ENCODE measurements around the gene NADK2.

DNA sequence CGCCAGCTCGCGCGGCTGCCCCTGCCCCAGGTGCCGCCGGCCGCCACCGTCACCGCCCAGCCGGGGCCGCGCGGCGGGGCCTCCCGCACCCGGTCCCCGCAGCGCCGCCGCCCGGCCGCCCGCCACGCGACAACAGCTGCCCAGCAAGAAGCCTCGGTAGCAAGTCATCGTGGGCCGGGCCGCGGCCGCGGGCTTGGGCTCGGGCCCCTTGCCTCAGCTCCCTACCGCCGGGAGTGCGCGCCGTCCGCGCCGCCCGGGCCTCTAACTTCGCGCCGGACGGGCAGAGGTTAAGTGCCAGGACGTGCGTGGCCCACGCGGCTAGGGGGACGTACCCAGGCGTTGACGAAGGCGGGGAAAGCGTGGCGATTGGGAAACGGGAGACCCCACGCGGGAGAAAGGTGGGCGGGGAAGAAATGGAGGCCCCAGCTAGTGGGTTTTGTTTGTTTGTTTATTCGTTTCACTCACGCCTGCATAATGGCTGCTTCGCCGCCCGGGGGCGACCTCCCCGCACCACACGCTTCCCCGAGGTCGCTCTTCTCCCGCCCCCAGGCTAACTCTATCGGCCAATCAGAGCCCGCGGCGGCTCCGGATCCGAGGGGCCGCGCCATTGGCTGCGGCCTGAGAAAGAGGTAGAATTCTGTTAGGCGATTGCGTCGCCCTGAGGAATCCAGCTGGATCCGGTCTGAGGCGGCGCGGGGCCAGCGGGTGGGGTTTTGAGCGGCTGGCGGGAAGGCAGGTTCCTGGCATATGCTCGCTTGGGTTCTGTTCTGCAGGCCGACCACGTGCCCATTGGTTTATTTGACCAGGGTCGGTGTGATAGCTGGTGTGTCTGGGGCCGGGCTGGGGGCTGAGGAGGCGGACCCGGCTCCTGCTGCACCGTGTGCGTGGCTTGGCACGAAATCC lies at the start of gene NADK2:
- TF ChIP-seq, protein P1, sequence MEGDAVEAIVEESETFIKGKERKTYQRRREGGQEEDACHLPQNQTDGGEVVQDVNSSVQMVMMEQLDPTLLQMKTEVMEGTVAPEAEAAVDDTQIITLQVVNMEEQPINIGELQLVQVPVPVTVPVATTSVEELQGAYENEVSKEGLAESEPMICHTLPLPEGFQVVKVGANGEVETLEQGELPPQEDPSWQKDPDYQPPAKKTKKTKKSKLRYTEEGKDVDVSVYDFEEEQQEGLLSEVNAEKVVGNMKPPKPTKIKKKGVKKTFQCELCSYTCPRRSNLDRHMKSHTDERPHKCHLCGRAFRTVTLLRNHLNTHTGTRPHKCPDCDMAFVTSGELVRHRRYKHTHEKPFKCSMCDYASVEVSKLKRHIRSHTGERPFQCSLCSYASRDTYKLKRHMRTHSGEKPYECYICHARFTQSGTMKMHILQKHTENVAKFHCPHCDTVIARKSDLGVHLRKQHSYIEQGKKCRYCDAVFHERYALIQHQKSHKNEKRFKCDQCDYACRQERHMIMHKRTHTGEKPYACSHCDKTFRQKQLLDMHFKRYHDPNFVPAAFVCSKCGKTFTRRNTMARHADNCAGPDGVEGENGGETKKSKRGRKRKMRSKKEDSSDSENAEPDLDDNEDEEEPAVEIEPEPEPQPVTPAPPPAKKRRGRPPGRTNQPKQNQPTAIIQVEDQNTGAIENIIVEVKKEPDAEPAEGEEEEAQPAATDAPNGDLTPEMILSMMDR (IDR thresholded peaks at IDR 0.05) = peak; percentile 61 to 77 (median 70)
- TF ChIP-seq POLR2A (IDR thresholded peaks at IDR 0.05) = peak; percentile 84 to 91
